ENCODE data around the gene AGAP1. TPM values are rescaled to one million over a fixed set of nuclear protein-coding genes. Genes with fewer than 3 reads are reported as not detected.

The AGAP1 gene
- total RNA-seq, 1 donor from 2014 or later: 43.8 TPM

DNA sequence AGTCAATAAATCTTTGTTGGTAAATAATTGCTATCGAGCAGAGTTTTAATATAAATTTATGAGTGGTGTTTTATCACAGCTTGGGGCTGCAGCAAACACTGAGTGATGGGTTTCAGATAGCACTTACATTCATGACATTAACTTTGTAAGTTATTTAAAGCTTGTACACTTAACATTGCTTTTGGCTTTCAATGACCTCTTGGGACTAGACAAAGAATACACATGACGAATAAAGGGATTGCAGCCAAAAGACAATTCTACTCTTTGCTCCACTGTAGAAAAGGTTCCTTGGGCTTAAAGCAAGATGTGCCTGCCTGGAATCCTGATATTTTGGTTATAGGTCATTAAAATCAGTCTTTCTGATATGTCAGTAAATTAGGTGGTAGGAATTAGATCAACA lies 374.8 kb downstream of the AGAP1 start:
- Mint-ChIP-seq H3K36me3 (ENCODE audit: unreplicated experiment) (peaks cover 8% of the 10 kb centered on the region), H3K4me3 (ENCODE audit: unreplicated experiment) (no peak overlapping the region), H3K27ac (ENCODE audit: unreplicated experiment) (no peak overlapping the region), H3K4me1 (ENCODE audit: unreplicated experiment) (peaks cover 10% of the 10 kb centered on the region), H3K27me3 (ENCODE audit: unreplicated experiment) (no peaks in the 10 kb centered on the region), H3K9me3 (ENCODE audit: unreplicated experiment) (no peaks in the 10 kb centered on the region)
- DNase-seq (ENCODE audit: extremely low spot score, unreplicated experiment): no peak
- TF ChIP-seq, protein P1, sequence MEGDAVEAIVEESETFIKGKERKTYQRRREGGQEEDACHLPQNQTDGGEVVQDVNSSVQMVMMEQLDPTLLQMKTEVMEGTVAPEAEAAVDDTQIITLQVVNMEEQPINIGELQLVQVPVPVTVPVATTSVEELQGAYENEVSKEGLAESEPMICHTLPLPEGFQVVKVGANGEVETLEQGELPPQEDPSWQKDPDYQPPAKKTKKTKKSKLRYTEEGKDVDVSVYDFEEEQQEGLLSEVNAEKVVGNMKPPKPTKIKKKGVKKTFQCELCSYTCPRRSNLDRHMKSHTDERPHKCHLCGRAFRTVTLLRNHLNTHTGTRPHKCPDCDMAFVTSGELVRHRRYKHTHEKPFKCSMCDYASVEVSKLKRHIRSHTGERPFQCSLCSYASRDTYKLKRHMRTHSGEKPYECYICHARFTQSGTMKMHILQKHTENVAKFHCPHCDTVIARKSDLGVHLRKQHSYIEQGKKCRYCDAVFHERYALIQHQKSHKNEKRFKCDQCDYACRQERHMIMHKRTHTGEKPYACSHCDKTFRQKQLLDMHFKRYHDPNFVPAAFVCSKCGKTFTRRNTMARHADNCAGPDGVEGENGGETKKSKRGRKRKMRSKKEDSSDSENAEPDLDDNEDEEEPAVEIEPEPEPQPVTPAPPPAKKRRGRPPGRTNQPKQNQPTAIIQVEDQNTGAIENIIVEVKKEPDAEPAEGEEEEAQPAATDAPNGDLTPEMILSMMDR (IDR thresholded peaks at IDR 0.05): no peak

DNA sequence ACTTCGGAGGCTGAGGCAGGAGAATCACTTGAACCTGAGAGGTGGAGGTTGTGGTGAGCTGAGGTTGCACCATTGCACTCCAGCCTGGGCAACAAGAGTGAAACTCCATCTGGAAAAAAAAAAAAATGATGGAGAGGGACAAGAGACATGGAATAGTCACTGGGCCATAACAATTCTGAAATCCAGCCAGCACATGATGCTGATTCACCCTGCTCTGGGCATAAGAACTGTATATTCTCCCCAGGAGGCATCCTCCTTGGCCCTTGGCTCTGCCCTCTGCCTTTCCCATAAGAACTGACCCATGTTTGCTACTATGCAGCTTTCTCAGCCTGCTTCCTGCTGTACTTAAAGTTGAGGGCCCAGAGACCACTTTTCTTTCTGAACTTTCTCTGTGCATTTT lies 376.7 kb downstream of the AGAP1 start:
- DNase-seq (ENCODE audit: extremely low spot score, unreplicated experiment): no peak
- Mint-ChIP-seq H3K27ac (ENCODE audit: unreplicated experiment) (no peak overlapping the region), H3K27me3 (ENCODE audit: unreplicated experiment) (no peaks in the 10 kb centered on the region), H3K36me3 (ENCODE audit: unreplicated experiment) (peaks cover 8% of the 10 kb centered on the region), H3K4me3 (ENCODE audit: unreplicated experiment) (no peak overlapping the region), H3K9me3 (ENCODE audit: unreplicated experiment) (no peaks in the 10 kb centered on the region), H3K4me1 (ENCODE audit: unreplicated experiment) (peaks cover 8% of the 10 kb centered on the region)
- TF ChIP-seq, protein P1 (IDR thresholded peaks at IDR 0.05): no peak

DNA sequence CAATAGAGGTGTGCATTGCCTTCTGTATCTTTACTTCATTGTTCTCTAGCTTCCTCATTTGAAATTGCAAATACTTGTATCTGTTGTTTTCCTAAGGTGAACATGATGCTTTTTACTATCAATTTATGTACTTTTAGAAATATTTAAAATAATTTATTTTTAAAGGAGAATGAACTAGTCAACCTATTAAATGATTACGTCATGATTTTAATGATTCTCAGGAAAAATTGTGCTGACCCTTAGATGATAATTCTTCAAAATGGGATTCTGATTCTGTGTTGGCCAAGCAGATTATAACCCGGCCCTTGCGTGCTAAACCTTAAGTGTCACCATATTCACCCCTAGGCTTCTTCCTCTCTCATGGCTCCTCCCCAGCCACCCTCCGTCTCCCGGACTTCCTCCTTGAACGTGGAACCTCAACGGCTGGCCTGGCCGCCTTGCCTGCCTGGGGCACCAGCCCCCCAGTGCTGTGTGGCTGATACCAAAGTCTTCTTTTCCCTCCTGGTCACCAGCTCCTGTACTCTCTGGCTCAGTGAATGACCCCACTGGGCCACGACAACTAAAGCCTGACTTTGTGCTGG lies 382.3 kb downstream of the AGAP1 start:
- H3K36me3 Mint-ChIP-seq (ENCODE audit: unreplicated experiment): peaks cover 3% of the 10 kb centered on the region
- DNase-seq (ENCODE audit: extremely low spot score, unreplicated experiment): no peak
- H3K4me1 Mint-ChIP-seq (ENCODE audit: unreplicated experiment): peaks cover 2% of the 10 kb centered on the region
- H3K4me3 Mint-ChIP-seq (ENCODE audit: unreplicated experiment): no peak overlapping the region
- H3K27me3 Mint-ChIP-seq (ENCODE audit: unreplicated experiment): no peaks in the 10 kb centered on the region
- H3K27ac Mint-ChIP-seq (ENCODE audit: unreplicated experiment): no peak overlapping the region
- no peaks in the 10 kb centered on the region for H3K9me3 Mint-ChIP-seq (ENCODE audit: unreplicated experiment)
- TF ChIP-seq, protein P1 (IDR thresholded peaks at IDR 0.05): no peak

DNA sequence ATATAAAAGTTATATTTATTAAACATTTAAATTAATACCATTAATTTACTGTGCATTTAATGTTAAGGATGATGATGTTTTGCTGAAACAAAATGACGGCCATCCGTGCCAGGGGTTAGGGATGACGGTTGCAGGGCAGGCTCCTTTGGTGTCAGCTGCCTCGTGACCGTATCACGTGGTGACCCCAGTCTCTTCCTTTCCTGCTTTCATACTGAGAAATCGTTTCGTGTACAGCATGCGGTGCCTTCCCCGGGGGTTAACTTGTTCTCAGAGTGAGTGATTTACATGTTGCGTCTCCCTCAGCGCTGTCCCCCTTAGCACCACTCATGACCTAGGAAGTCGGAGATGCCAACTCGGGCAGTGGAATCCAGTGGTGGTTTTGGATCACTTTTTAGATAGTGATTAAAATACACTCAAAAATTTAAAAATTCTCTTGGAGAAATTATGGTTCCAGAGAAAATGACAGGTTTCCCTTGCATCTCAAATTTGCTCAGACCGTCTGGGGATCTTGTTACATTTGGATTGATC lies 383.5 kb downstream of the AGAP1 start:
- Mint-ChIP-seq H3K27ac (ENCODE audit: unreplicated experiment) (no peak overlapping the region), H3K4me3 (ENCODE audit: unreplicated experiment) (no peak overlapping the region)
- DNase-seq (ENCODE audit: extremely low spot score, unreplicated experiment): no peak

DNA sequence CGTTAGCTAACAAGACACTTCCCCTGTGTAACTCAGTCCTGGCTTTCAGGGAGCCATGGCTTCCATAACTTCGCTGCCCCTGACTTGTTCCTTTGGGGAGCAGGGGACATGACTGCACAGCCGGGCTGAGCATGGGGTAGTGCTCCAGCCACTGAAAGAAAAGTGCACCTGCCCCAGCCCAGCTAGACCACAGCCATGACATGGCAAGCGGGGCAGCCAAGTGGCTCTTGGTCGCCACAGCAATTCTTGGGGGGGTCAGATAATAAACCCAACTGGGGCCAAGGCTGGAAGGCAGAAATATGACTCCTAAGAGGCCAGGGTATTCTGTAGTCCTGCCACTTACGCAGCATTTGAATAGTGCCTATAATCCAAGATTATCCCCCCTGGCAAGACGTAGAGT lies 385.3 kb downstream of the AGAP1 start:
- H3K27me3 Mint-ChIP-seq (ENCODE audit: unreplicated experiment): no peaks in the 10 kb centered on the region
- H3K27ac Mint-ChIP-seq (ENCODE audit: unreplicated experiment): no peak overlapping the region
- DNase-seq (ENCODE audit: extremely low spot score, unreplicated experiment): no peak
- H3K9me3 Mint-ChIP-seq (ENCODE audit: unreplicated experiment): no peaks in the 10 kb centered on the region
- TF ChIP-seq, protein P1 (IDR thresholded peaks at IDR 0.05): no peak
- peaks cover 2% of the 10 kb centered on the region for H3K4me1 Mint-ChIP-seq (ENCODE audit: unreplicated experiment)
- peaks cover 5% of the 10 kb centered on the region for H3K36me3 Mint-ChIP-seq (ENCODE audit: unreplicated experiment)
- no peak overlapping the region for H3K4me3 Mint-ChIP-seq (ENCODE audit: unreplicated experiment)

More for the DNA sequence above, 383.5 kb downstream of the AGAP1 start:
- Mint-ChIP-seq H3K9me3 (ENCODE audit: unreplicated experiment) (no peaks in the 10 kb centered on the region), H3K27me3 (ENCODE audit: unreplicated experiment) (no peaks in the 10 kb centered on the region), H3K36me3 (ENCODE audit: unreplicated experiment) (peaks cover 4% of the 10 kb centered on the region), H3K4me1 (ENCODE audit: unreplicated experiment) (peaks cover 2% of the 10 kb centered on the region)
- TF ChIP-seq, protein P1 (IDR thresholded peaks at IDR 0.05): no peak

All from osteocyte (in vitro differentiated cells).